Fibroblast of skin of scalp (primary cell): Measurements from ENCODE around the gene NCKAP5.

Experiments used
- DNase-seq: peaks from one replicate; pipeline ENCODE4 v3.0.0-alpha.2; 2013

The NCKAP5 gene

DNA sequence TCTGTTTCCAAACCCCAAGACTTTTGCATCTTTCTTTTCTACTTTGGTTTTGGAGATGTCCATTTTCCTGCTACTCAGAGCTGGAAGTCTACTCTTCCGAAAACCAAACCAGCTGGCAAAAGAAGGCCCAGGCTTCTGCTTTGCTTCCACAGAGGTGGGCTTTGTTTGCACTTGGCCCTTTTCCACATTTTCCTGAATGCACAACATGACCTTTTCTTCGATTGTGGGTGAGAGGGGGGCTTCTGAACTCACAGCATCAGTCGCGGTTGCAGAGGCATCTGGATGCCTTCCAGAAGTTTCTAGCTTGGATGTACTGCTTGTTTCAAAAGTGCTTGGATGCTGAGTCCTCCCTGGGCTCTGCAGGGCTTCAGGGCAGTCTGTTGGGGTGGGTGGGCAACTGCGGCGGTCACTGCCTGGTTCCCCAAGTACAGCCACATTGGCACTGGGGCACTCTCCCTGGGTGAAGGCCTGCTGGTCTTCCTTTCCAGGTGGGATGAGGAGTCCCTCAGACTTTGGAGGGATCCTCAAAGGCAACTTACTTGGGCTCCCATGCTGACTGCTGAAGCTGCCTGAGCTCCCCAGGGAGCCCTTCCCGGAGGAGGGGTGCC is 786.0 kb downstream of the NCKAP5 start:
- no peak for DNase-seq

DNA sequence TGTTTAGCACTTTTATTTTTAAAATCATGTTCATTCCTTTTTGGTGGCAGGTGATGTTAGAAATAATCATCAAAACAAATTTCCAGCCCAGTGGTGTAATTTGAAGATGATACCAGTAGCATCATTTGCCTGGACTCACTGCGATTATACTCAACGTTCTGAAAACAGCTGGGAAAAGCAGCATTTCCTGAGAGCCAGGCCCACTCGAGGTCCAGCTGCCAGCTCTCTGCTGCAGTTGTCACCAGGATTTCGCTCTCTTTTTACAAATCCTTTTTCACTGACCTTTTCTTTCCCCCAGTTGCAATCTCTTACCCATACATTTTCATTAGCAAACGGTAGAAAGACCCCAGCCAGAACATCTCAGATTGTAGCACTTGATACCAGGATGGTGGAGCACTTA is 787.6 kb downstream of the NCKAP5 start:
- no peak for DNase-seq

DNA sequence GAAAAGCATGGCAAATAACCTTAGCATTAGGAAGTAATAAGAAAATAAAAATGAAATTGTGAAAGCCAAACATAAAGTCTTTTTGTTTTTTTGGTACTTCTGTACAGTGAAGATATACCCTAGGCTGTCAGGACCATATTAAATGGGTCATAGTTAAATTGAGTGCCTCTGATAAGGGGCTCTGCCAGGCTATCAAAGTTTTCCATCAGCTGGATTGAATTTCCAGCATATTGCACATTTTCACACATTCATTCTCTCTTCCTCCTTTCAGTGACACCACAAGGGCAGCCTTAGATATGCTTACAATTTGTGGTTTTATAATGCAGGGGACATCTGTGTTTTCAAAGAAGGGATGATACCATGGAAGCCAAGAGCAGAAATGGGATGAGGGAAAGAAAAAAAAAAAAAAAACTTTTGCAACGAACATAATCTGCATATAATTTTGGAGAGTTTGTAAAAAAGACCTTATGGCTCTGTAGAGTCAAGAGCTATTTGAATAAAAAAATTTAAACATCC is 789.0 kb downstream of the NCKAP5 start:
- no peak for DNase-seq

DNA sequence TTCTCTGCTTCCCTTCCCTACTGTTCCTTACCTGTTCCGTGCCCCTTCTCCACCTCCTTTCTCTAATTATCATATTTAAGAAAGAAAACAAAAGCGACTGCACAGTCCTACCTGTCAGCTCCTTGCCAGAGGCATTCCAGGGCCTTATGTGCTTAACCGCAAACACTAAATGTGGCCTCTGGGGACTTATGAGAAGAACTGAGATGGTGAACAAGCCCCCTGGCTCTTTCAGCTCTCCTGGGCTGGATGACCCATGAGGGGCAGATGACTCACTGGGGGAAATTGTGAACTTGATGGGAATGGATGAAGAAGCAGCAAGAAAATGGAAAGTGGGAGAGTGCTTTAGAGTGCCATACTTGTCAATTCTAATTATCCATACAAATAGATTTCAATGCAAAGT is 792.0 kb downstream of the NCKAP5 start:
- peak; percentile 18 for DNase-seq

DNA sequence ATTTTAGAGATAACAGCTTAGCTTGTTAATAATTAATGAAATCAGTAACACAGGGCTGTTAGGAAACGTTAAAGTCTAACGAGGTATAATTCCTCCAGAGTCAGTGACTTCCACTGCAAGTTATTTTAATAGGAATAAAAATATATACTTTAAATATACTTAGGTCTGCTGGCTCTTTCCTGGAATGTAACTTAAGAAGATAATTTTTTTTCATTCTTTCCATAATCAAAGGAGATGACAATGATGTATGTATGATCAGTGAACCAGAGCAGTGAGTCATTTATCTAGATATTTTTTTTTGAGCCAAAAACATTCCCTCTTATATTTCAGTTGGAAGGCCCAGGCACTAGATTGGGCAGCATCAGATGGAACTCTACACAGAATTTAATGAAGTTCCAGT is 794.1 kb downstream of the NCKAP5 start:
- peak; percentile 24 for DNase-seq

DNA sequence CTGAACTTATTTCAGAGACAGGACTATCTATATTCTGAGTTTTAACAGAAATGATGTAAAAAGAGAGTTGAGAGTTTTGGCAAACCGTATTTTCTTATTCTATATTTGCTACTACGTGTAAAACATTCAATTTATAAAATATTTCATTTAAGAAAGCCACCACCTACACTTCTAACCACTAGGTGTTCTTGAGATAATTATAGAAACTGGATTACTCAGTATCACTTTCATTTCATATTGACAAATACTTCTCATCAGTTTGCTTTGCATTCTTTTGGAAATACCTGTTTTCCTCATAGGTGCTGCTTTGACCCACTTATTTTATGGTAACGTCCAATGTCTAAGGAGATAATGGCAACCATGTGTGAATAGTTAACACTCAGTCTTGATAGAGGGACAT is 794.9 kb downstream of the NCKAP5 start:
- DNase-seq = no peak

DNA sequence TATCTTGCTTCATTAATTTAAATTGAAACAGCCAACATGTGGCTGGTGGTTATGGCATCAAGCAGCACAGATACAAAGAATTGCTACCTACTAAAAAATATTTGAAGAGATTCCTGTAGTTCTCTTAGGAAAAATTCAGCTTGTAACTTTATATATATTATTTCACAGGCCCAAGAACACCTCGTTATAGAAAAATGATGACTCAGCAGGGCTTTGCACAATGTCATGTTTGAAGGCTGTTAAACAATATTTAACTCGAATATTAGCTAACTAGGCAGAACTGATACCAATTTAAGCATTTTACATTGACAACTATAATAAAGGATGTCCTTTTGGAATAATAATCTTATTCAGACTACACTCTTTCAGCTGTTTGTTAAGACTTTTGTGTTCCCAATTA is 795.9 kb downstream of the NCKAP5 start:
- DNase-seq = no peak

DNA sequence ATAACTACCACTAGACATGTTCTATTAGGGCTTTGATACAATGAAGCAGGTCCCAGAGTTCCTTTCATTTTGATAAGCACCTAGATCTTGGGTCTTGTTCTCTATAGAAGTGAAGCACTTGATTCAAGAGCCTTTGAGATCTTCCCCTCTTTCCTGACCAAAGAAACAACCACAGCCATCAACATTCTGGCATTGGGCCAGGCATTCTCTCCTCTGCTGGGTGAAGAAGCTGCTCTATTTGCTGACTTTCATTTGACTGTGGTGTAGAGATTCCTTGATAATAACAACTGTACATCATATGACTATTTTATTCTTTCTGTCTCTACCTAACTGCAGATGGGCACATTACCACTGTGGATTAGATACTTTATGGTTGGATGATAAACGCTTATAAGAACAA is 801.7 kb downstream of the NCKAP5 start:
- peak; percentile 10 for DNase-seq

DNA sequence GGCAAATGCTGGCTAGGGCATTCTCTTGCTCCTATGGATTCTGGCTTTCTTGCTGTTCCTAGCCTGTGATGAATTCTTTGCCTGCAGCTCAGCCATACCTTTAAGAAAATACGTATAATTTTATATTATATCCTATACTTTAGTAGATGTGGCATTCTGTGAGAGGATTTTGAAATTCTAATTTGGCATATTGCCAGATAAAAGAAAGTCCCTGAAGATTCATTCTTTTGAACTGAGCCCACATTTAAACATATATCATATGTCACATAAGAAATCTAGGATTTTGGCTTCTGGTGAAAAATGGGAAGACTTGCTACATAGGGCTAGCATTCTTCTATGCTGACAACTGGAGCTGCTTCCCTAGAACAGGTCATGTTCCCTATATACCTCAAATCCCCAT is 806.8 kb downstream of the NCKAP5 start:
- no peak for DNase-seq

DNA sequence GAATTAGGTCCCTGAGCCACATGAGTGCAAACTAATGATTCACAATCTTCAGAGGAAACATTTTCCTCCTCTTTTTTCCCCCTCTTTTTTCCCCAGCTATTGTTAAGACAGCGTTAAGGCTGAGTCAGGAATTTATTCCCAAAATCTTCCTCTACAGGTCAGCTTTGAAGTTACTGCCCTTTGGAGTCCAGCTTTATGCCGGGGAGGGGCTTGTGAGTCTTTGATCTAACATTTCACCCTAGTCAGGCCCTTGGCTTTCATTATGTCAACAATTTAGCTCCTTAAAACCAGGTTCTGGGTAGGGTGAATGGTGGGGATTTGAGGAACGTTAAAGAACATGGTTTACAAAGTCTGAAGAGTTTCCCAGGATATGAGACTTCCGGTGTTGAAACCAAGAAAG is 807.3 kb downstream of the NCKAP5 start:
- no peak for DNase-seq

DNA sequence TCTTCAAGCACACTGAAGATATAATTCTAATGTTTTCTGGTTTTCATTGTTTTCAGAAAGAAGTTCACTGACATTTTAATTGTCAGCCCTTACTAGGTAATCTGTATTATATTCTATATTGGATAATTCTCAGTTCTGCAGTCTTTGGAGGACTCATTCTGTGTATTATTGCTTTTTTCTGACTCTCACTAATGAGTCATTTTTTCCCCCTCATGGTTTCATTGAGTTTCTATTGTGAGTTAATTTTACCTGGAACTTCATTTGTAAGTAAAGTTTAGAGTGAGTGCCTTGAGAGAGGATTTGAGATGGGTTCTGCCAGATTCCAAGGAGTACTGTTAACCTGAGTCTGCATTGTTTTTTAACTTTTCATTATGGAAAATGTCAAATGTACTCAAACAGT is 807.9 kb downstream of the NCKAP5 start:
- DNase-seq = no peak

DNA sequence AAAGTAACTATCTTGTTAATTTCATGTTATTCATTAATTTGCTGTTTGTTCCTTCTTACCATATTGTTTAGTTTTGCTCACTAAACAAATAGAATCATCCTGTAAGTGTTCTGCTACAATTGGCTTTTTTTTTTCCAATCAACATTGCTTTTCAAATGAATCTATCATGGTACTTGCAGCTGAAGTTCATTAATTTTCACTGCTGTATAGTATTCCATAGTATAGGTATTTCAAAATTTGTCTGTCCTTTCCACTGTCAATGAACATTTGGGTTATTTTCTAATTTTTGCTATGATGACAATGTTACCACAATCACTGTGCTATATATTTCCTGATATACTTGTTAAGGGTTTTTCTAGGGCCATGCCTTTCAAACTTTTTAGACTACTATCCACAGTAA is 809.3 kb downstream of the NCKAP5 start:
- no peak for DNase-seq

DNA sequence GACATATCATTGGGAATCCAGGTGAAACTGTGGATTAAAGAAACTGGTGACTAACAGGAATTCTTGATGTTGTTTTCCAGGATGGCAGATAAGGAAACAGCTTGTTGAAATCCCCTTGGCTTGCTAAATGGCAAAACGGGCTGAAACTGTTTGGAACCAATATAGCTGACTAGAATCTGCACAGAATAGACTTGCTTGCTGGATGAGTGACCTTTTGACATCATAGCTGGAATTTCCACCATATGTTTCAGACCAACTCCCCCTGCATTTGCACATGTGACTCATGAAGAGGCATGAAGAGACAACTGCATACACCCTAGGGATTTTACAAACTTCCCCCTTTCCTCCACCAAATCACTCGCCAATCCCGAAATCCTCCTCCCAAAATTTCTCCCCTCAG is 810.6 kb downstream of the NCKAP5 start:
- DNase-seq = peak; percentile 64

DNA sequence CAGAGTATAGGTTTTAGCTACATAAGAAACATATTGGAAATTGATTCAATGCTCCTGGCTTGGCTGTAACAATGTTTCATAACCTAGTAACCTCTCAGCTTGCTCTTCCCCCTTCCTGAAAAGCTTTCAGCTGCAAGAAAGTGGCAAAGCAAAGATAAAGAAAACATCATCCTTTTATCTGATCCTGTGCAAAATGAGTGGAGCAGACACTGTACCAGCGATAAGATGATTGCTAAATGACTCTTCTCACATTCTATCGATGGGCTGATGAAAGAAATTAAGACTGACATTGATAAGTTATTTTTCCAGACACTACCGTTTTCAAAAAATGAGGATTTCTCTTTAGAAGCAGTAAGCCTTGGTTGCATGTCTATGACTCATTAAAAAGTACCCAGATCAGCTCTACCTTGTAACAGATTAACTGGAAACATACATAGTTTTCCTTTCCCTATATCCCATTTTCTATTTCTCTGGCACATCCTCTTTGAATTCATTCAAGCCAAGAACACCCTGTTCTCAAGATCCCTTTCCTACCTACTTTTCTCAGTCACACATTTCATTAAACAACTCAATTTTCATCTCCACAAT is 811.2 kb downstream of the NCKAP5 start:
- DNase-seq = no peak

DNA sequence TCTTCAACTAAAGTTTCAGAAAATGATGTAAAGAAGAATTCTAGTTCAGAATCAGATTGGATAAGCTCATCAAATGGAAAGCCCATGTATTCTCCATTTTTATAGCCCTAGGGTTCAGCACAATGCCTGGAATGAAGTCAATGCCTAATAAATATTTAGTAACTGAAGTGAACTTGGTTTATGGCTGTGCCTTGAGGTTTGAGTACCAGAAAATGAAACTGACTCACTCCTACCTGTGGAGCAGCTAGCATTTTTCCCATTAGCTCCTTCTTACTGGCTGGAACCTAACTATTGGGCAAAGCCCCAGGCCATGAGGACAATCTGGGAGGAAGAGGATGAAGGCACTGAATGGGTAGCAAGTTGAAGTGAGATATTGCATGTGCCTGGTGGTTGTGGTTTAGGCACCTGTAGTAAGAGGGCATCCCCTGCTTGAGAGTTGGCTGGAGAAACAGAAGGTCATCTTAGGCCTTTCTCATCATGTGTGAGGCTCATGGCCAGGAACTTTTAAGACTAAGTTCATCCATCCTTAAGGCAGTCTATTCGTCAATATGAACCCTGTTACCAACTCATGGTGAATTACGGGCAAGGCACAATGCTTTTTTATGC is 813.3 kb downstream of the NCKAP5 start:
- no peak for DNase-seq

DNA sequence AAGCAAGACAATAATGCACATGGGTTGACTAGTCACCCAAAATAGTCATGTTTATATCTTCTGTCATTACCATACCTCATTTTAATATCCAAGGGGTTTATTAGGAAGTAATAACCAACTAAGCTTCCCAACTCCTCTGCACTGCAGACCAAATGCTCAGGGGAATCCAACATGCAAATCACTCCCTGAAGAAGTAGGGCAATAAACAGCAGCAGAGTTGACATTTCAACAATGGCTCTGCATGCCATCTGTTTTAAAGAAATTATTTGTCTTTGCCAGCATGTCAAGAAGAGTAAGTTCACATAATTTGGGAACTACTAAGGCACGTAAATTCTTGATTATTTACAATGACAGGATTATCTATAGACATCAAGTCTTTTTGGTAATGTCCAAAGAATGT is 813.9 kb downstream of the NCKAP5 start:
- no peak for DNase-seq

DNA sequence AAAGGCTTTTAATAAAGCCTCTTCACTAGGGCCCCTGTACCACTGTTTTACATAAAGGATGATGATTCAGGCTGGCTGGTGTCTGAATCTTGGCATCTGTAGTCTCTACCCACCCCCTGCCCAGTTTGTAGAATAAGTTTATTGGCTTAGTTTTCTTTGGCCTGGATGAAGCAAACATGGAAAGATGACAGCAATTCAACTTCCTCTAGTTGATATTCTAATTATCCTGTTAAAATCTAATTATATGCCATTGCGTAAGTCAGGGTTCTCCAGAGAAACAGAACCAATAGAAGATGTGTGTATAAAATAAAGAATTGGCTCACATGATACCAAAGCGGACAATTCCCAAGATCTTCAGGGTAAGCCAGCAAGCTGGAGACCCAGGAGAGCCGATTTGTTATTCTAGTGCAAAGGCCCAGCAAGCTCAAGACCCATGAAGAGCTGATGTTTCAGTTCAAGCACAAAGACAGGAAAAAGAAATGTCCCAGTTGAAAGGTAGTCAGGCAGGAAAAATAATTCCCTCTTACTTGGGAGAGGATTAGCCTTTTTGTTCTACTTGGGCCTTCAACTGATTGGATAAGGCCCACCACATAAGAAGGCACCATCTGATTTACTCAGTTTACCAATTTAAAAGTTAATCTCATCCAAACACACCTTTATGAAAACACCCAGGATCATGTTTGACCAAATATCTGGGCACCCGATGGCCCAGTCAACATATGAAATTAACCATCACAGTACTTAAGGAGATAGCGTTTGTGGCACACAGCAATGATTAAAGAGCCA is 815.6 kb downstream of the NCKAP5 start:
- DNase-seq = no peak

DNA sequence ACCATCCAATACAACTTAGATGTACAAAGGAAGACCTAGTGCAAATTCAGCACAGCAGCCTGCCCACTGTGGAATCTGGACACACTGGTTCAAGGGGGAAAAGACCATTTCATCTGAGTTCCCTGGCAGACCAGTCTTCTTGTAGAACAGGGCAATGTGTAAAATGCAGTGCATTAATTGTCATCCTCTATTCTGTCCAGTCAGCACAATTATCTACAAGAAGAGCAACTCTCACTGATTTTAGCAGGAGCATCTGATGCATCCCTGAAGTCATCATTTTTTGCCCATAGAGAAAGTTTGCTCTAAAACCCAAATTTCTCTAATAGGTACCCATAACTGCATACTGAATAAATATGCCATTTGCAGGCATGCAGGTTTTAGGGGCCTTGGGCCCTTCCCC is 816.4 kb downstream of the NCKAP5 start:
- DNase-seq = no peak

DNA sequence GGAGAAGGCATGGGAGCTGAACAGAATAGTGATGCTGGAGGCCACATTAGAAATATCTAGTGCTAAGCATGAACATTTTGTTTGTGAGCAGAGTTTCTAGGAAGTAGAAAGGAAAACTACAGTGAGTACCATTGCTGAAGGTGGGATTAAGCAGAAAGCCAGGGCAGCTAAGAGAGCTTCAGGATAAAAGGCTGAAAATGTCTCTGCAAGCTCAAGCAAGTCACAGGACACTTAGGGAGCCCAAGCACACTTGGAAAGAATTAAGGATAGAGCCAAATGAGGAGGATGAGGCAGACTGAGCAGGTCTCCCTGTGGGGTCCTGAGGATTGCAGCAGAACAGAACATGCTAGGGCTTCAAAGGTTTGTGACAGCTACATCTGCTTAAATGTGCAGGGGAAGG is 817.7 kb downstream of the NCKAP5 start:
- DNase-seq = no peak

DNA sequence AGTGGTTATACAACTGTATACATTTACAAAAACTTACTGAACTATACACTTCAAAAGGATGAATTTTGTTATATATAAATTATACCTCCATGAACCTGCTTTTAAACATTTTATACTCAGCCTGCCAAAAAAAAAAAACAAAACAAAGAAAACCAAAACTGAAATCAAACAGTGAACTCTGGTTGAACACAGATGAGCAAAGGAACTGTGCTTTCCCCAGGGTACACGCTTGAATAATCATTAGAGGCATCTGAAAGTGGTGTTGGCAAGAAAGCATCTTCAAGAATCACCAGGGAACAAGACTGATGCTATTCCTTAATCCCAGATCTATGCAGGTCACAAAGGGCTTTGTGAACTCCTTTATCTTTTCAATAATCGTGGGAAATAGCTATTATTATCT is 821.2 kb downstream of the NCKAP5 start:
- no peak for DNase-seq

DNA sequence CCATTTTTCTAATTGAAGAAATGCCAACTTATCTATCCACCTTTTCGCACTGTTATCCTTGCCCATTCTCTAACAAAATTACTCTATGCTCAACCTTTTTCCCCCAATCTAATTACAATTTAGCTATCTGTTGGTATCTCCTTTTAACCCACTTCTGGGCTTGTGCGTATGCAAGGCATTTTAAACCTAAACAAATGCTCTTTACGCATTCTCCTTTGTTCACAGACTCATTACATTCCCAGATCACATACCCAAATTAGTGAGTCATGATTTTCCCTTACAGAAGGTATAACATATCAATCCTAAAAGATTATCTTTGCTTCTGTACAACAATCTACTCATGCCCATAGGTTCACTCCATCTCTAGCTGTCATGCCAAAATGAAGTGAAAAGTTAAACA is 826.5 kb downstream of the NCKAP5 start:
- DNase-seq = no peak

DNA sequence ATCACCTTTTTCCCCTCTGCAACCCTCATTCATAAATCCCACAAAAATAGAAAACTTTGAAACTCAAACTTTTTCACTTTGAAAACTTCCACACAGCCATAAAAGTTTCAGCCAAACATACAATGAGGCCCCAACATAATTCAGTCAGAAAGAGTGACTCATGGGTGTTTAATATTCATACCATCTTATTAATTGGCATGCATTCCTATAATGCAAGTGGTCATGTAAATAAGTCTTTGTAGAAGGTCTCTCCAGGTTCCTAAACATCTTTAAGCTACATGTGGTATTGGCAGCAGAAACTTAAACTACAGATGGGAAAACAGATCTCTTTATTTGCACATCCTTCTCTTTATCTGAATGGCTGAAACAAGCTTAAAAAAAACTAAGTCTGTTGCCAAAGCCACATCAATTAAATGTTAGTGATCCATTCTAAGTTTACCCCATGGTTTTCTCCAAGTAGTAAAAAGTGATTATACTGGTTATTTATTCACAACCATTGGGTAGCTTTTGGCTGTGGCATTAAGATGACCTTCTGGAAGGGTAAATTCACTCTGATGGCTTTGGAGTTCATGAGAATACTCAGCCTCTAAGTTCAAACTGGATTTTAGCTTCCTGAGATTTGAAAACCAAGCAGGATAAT is 828.1 kb downstream of the NCKAP5 start:
- DNase-seq = no peak

DNA sequence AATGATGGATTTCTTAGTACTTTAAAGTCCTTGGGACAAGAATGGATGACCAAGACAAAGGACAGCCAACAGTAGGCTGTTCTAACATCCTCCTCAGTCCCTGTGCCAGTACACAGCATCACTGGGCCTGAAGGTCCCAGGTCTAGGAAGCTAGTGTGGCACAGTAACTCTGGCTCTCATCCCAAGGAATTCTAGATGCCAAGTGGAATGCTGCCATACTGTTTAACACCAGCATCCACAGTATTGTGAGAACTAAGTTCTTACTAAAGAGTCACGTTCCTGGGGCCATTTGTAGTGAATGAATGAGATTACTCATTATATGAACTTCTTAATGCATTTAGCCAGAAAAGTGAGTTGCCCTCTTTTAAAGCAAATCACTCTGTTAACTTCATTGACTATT is 830.0 kb downstream of the NCKAP5 start:
- DNase-seq = no peak
